Uterus (tissue), 4 donors: Measurements from ENCODE around the gene FYN. TPM values are rescaled to one million over a fixed set of nuclear protein-coding genes. Genes with fewer than 3 reads are reported as not detected.

Source experiments
- DNase-seq, 2 donors: peaks; one replicate each; pipeline ENCODE4 v3.0.0-alpha.2; 2019 to 2020
- H3K27ac ChIP-seq, 2 donors: fragments of 200-600 bp; sonication (generic); 1 replicate in 1 of 2; 2 replicates in 1 of 2; pipeline ENCODE4 v1.5.1; 2016 to 2018
- H3K27me3 ChIP-seq, 2 donors: fragments of 200-600 bp; sonication (generic); one replicate each; pipeline ENCODE4 v1.5.1; 2018 to 2019; ENCODE audit warnings: control low read depth in 1 of 2
- H3K36me3 ChIP-seq, 2 donors: fragments of 200-600 bp; sonication (generic); one replicate each; pipeline ENCODE4 v1.5.1; 2019; ENCODE audit warnings: control low read depth in 1 of 2
- H3K4me1 ChIP-seq, 2 donors: fragments of 200-600 bp; sonication (generic); one replicate each; pipeline ENCODE4 v1.5.1; 2018 to 2019; ENCODE audit warnings: control low read depth in 1 of 2
- H3K4me3 ChIP-seq, 2 donors: fragments of 200-600 bp; sonication (generic); 1 replicate in 1 of 2; 2 replicates in 1 of 2; pipeline ENCODE4 v1.5.1; 2018 to 2019; ENCODE audit warnings: mild to moderate bottlenecking in 1 of 2
- H3K9me3 ChIP-seq, 2 donors: fragments of 200-600 bp; sonication (generic); one replicate each; pipeline ENCODE4 v1.5.1; 2019; ENCODE audit warnings: control low read depth in 1 of 2
- POLR2A ChIP-seq, 2 donors: fragments of 450-650 bp; IDR thresholded peaks; one replicate each; pipeline ENCODE4 v1.6.1; 2016; ENCODE audit warnings: antibody characterized with exemption in 2 of 2, mild to moderate bottlenecking in 1 of 2, moderate library complexity in 1 of 2
- intact Hi-C: fragments of 100-400 bp; cut with DNase I; formaldehyde crosslinking; loops from one replicate; pipeline ENCODE4 v1.15.1; 2023; ENCODE audit warnings: low total_unique reads
- total RNA-seq, 4 donors: library from RNA; depleted of rRNA in 3 of 4; stranded (reverse); fragments of >200 nt in 3 of 4; gene quantifications; one replicate each; pipeline versions ENCODE4 v1.1.0 to v1.2.4, GENCODE V29; 2014 to 2023
- TF ChIP-seq, protein P1 (sequence below), 4 experiments: fragments of 200-600 bp in 2 of 4; fragments of 450-650 bp in 2 of 4; sonication (generic) in 2 of 4; IDR thresholded peaks; one replicate each; pipeline ENCODE4 v1.5.1; 2016 to 2019; ENCODE audit warnings: antibody characterized with exemption in 4 of 4, mild to moderate bottlenecking in 2 of 4, moderate library complexity in 1 of 4
- donor health status: DM: yes; HTN: yes; CAD: no.

Gene FYN
- total RNA-seq, 4 donors from 2014 or later: 50.7 to 208 (median 135) TPM

- DNase-seq: no peak
- Histone ChIP-seq H3K36me3 (no peaks in the 10 kb centered on the region), H3K27me3 (no peaks in the 10 kb centered on the region), H3K4me1 (peaks cover 0 to 10% of the 10 kb centered on the region in 2 donors), H3K4me3 (no peak overlapping the region), H3K9me3 (no peaks in the 10 kb centered on the region), H3K27ac (peak overlapping the region; percentile 7 to 39)
- intact Hi-C loops: no loop called here
- no peak for TF ChIP-seq POLR2A (IDR thresholded peaks at IDR 0.05)
Measured at GRCh38 chr6:111688331-111688730, 184.9 kb downstream of the FYN start.

DNA sequence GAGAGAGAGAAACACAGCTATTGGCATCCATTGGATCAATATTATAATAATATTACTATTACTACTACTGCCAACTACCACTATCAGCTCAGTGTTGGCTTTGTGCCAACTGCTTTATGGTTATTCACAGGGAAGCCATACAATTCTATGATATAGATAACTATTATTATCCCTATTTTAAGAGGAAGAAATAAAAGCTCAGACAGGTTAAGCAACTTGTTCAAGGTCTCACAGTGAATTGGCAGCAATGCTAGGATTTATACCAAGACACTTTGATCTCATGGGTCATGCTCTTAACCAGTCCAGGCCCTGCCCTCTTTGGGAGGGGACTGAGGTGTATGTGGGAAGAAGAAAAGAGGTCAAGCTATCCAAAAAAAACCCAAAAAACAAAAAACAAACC is 185.6 kb downstream of the FYN start:
- H3K4me3 ChIP-seq: no peak overlapping the region
- TF ChIP-seq, protein P1, sequence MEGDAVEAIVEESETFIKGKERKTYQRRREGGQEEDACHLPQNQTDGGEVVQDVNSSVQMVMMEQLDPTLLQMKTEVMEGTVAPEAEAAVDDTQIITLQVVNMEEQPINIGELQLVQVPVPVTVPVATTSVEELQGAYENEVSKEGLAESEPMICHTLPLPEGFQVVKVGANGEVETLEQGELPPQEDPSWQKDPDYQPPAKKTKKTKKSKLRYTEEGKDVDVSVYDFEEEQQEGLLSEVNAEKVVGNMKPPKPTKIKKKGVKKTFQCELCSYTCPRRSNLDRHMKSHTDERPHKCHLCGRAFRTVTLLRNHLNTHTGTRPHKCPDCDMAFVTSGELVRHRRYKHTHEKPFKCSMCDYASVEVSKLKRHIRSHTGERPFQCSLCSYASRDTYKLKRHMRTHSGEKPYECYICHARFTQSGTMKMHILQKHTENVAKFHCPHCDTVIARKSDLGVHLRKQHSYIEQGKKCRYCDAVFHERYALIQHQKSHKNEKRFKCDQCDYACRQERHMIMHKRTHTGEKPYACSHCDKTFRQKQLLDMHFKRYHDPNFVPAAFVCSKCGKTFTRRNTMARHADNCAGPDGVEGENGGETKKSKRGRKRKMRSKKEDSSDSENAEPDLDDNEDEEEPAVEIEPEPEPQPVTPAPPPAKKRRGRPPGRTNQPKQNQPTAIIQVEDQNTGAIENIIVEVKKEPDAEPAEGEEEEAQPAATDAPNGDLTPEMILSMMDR (IDR thresholded peaks at IDR 0.05): no peak
- TF ChIP-seq POLR2A (IDR thresholded peaks at IDR 0.05): no peak
- peak overlapping the region; percentile 7 to 39 for H3K27ac ChIP-seq
- DNase-seq: no peak
- peaks cover 0 to 10% of the 10 kb centered on the region in 2 donors for H3K4me1 ChIP-seq
- H3K36me3 ChIP-seq: no peaks in the 10 kb centered on the region
- H3K27me3 ChIP-seq: no peaks in the 10 kb centered on the region
- intact Hi-C loops: no loop called here
- no peaks in the 10 kb centered on the region for H3K9me3 ChIP-seq

GRCh38 chr6:111686932-111687266 is 186.4 kb downstream of the FYN start:
- Histone ChIP-seq H3K27me3 (no peaks in the 10 kb centered on the region), H3K4me3 (no peak overlapping the region), H3K27ac (peak overlapping the region; percentile 68 to 84), H3K9me3 (no peaks in the 10 kb centered on the region), H3K4me1 (peaks cover 0 to 10% of the 10 kb centered on the region in 2 donors), H3K36me3 (no peaks in the 10 kb centered on the region)
- DNase-seq: no peak
- intact Hi-C loops: no loop called here
- no peak for TF ChIP-seq POLR2A (IDR thresholded peaks at IDR 0.05)
- TF ChIP-seq, protein P1 (IDR thresholded peaks at IDR 0.05): no peak

DNA sequence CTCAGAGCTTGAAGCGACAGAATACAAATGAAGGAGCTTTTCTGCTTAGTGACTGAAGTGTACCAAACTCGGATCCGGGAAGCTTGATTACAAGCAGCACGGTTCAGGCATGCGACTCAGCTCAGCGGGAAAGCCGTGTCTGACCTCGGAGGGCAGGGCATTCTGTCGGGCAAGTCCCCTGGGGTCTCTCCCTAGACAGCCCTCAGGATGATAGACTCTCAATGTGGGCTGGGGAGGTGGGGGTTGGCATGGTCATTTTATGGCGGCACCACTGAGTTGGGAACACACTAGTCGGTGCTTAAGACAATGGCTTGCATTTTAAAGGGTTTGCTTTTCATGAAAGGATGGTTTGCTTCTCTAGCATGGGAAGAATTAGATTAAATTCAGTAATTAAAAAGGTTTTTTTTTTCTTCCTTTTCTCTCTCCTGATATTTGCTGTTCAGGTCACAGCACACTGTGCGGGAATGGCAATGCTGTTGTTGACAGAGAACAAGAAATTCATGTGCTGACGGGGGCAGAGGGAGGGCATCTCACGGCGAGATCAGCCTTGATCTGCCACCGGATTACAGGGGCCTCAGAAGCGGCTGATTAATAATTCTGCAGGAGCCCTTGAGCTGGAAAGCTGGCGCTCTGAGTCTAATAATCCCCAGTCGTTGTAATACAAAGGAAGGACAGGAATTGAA is 186.9 kb downstream of the FYN start:
- Histone ChIP-seq H3K27ac (peak overlapping the region; percentile 68 to 84), H3K36me3 (no peaks in the 10 kb centered on the region), H3K4me1 (peaks cover 0 to 9% of the 10 kb centered on the region in 2 donors), H3K27me3 (no peaks in the 10 kb centered on the region), H3K4me3 (no peak overlapping the region), H3K9me3 (no peaks in the 10 kb centered on the region)
- no peak for DNase-seq
- intact Hi-C loops: no loop called here
- no peak for TF ChIP-seq POLR2A (IDR thresholded peaks at IDR 0.05)
- TF ChIP-seq, protein P1 (IDR thresholded peaks at IDR 0.05): no peak

DNA sequence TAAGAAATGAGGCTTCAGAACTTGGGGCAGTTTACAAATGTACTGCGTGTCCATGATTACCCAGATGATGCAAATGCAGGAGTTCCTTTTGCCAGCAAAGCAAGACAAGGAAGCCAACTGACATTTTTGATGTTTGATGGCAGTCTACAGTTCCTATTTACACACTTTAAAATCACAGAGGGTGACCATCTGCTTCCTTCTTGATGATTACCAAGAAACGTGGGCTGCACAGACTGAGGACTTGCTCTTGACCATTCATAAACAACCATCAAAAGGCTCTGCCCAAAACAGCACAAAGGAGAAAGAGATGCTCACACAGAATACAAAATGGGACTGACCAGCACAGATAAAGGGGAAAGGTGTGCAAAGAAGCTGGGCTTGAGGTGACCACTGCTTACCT is 187.7 kb downstream of the FYN start:
- Histone ChIP-seq H3K4me3 (no peak overlapping the region), H3K9me3 (no peaks in the 10 kb centered on the region), H3K27me3 (no peaks in the 10 kb centered on the region), H3K4me1 (peaks cover 0 to 4% of the 10 kb centered on the region in 2 donors), H3K27ac (peak overlapping the region; percentile 68 to 84), H3K36me3 (no peaks in the 10 kb centered on the region)
- intact Hi-C loops: no loop called here
- TF ChIP-seq, protein P1 (IDR thresholded peaks at IDR 0.05): no peak
- TF ChIP-seq POLR2A (IDR thresholded peaks at IDR 0.05): no peak
- no peak for DNase-seq
